NCI-H146 (cell line): ENCODE data around the gene TYW5.

Source experiments
- DNase-seq: peaks from one replicate; lab custom pipeline; 2025; lab: John Stamatoyannopoulos, UW

TYW5 gene

GRCh38 chr2:199975273-199975895, 20.1 kb upstream of the TYW5 start:
- DNase-seq = no peak

- no peak for DNase-seq
These were observed 18.4 kb upstream of the TYW5 start for GRCh38 chr2:199973703-199974102.

DNA sequence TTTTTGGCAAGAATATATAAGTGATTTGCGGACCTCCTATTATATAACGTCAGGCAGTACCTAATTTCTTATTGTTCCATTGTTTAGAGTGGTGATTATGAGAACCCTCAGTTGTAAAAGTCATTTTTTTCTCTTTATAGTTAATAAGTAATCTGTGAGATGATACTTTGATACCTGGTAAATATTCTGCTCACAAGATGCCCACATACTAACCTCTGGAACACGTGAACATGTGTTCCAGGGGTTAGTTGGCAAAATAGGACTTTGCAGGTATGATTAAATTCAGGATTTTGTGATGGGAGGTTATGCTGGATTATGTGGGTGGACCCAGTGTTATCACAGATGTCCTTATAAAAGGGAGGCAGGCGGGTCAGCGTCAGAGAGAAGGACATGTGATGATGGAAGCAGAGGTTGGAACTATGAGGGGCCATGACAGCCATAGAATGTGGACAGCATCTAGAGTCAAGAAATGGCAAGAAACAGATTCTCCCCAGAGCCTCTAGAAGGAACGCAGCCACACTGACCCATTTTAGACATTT, 16.9 kb upstream of the TYW5 start:
- no peak for DNase-seq

GRCh38 chr2:199968126-199968525, 12.8 kb upstream of the TYW5 start:
- no peak for DNase-seq

GRCh38 chr2:199966976-199967375, 11.7 kb upstream of the TYW5 start:
- DNase-seq = no peak

DNA sequence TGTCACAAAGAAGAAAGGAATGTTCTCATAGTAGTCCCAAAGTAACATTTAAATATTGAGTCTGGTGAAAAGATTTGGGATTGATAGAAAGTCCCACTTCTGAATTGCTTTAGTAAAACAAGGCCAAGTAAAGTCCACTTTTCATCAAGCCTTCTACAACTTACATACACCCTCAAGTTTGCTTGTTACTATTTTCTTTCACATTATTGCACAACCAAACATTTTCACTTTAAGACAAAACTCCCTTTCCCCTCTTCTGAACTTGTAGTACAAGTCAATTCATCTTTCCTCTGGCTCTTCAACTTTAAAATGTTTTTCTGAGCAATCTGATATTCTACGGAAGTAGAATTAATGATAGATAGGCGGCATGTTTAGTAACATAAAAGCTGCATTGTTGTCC, 11.1 kb upstream of the TYW5 start:
- DNase-seq = no peak

DNA sequence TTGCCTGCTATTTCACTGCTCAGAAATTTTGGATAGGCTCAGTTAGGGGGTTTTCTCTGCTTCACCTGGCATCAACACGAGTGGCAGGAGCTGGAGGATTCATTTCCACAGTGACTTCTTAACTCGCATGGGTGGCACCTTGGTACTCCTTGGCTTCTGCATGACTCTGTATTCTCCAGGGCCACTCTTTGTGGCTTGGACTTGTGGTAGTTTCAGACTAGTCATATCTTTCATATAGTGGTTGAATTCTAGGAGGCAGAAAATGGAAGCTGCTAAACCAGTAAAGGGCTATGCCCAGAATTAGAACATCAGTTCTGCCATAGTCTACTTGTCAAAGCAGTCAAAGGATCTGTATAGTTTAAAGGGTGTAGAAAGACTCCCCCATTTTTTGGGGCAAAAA, 6.9 kb upstream of the TYW5 start:
- no peak for DNase-seq

GRCh38 chr2:199958014-199958413, 2.7 kb upstream of the TYW5 start:
- no peak for DNase-seq

- DNase-seq = no peak
These were observed 730 bp upstream of the TYW5 start for GRCh38 chr2:199956062-199956380.

GRCh38 chr2:199955007-199955338, 318 bp downstream of the TYW5 start:
- no peak for DNase-seq

- no peak for DNase-seq
These were observed 4.3 kb downstream of the TYW5 start for GRCh38 chr2:199951023-199951422.

DNA sequence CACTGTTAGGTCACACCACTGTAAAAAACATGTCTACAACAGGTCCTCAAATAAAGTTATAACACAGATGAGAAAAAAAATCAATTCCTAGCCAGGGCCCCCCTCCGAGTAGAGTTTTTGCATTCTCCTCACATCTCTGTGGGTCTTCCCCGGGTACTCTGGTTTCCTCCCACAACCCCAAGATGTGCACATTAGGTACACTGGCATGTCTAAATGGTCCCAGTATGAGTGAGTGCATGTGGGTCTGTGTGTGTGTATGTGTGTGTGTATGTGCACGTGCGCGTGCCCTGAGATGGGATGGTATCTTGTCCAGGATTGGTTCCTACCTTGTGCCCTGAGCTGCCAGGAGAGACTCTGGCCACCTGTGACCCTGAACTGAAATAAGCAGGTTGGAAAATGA, 4.9 kb downstream of the TYW5 start:
- no peak for DNase-seq

DNA sequence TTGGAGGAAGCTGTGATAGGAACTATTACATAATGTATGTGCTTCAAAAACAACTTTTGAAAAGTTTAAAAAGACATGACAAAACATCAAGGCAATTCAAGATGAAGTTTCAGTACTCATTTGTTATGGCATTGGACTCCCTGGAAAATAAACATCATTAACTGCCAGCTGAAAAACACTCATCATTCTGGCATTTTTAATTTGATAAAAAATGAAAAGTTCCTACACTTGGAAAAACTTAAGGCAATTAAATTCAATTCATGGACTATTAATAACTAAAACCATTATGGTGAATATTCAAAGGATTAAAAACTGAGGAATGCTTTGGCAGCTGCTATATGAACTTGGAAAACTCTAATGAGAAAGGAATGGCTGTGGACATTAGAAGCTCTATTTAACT, 8.5 kb downstream of the TYW5 start:
- no peak for DNase-seq

DNA sequence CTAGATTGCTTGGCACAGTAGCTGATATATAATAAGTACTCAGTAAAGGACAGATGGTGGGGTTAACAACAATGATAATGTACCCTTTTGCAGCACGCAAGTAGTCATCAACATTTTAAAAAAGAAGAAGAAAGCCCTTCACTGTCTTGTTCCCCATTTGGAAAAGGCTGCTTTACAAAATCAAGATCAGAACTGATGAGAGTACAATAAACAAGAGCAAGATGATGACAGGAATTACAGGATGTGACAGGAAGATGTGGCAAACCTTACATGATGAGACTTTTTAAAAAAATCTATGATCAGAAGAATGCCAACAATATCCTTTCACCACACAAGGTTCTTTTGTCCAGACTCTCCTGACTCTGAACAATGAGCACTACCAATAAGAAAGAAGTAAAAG, 9.1 kb downstream of the TYW5 start:
- DNase-seq = no peak

GRCh38 chr2:199943373-199943772, 11.9 kb downstream of the TYW5 start:
- DNase-seq = no peak

- DNase-seq = peak; percentile 13
These were observed 14.9 kb downstream of the TYW5 start for GRCh38 chr2:199940373-199940772.

DNA sequence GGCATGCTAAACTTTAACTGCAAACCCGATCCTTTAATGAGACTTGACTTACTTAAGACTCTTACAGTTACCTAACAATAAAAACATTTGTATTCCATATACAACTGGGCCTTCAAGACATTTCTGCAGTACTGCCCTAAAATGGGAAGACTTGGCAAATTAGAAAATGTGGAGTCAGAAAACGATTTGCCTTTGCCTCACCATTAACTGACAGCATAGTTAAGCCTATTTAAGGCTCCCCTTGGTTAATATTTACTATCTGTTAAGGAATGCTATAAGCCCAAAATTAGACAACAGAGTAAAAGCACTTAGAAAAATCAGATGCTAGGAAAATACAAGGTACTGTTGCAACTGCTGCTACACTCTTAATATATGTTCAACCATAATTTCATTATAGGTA, 18.7 kb downstream of the TYW5 start:
- no peak for DNase-seq

DNA sequence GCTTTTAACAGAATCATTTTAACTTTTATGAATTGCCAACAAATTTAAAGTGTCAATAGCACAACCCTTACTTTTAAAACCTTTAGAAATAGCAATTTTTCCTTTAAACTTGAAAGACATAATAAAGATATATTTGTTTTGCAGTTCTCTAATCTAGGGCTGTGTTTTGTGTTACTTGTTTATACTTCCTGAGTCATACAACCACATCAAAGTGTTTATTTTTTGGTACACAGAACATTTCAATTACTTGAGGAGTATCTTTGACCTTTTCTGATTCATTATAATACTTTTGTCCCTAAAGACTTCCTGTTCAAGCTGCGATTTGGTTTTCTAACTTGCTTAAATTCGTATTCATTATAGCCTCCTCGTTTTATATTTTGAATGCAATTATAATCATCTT, 21.8 kb downstream of the TYW5 start:
- no peak for DNase-seq

DNA sequence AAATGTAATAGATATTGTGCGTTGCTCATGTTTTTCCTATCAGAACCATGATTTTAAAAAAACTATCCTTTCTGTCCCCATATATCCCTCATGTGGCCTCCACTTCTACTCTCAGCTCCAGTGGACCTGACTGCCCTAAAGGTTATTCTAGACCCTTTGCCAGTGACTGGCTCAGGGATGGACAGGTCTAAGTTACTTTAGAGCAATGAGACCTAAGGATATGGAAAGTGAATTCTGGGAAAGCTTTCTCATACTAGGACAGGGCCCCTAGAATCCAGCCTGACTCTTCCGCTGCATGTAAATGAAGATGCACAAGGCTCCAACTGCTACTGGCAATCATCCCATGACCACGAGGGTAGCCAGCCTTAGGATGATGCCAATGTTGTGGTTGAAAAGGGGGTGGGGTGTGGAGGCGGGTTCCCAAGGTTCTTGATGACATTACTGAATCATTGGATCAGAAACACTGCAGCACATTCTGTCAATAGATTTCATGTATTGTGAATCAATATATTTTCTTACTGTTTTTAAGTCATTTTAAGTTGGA, 22.9 kb downstream of the TYW5 start:
- DNase-seq = no peak

- DNase-seq = no peak
These were observed 26.0 kb downstream of the TYW5 start for GRCh38 chr2:199929262-199929661.

DNA sequence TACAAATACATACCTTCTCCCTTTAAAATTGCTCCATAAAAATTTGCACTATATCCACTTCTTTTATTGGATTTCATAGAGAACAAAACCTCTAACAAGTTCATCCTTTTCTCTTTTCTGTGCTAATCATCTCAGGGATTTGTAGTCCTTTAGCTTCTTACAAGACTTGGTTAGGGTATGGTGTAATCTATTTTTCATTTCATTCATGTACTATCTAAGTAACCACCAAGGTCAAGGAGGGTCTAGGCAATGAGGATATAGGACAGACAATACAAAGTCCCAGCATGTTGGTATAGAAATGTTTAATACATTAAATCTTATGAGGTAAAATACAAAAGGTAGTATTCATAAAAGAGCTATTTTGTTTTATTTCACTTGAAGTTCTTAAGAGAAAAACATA, 26.7 kb downstream of the TYW5 start:
- DNase-seq = no peak

GRCh38 chr2:199928226-199928625, 27.1 kb downstream of the TYW5 start:
- no peak for DNase-seq

DNA sequence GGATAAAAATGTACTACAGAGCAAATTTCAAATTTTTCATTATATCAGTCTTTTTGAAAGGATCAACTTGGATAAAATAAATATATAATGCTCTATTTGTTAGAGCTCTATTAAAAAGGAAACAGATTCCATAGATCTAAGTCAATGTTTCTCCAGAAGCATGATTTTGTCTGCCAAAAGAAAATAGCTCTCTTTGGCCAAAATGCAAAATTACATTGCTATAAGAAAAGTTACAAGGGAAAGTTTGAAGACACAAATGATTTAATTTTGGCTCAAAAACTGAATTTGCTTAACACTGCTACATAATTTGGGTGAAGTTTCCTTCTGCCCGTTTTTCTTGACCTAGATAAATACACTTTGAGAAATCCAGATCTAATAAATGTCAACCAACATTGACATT, 28.5 kb downstream of the TYW5 start:
- no peak for DNase-seq

DNA sequence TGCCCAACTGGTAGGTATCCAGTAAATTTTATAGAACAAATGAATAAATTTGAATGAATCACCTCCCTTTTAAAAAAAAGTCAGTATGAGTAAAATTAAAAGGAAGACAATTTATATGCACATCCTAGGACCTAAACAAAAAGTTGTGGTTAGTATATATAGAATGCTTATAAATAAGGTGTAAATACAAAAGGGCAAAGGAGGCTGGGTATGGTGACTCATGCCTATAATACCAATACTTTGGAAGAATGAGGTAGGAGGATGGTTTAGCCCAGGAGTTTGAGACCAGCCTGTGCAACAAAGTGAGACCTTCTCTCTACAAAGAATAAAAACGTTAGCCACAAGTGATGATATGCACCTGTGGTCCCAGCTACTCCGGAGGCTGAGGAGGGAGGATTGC, 31.4 kb downstream of the TYW5 start:
- DNase-seq = no peak

- no peak for DNase-seq
These were observed 32.4 kb downstream of the TYW5 start for GRCh38 chr2:199922856-199923255.
